ENCODE data around the gene ADGRG3.

The ADGRG3 gene

DNA sequence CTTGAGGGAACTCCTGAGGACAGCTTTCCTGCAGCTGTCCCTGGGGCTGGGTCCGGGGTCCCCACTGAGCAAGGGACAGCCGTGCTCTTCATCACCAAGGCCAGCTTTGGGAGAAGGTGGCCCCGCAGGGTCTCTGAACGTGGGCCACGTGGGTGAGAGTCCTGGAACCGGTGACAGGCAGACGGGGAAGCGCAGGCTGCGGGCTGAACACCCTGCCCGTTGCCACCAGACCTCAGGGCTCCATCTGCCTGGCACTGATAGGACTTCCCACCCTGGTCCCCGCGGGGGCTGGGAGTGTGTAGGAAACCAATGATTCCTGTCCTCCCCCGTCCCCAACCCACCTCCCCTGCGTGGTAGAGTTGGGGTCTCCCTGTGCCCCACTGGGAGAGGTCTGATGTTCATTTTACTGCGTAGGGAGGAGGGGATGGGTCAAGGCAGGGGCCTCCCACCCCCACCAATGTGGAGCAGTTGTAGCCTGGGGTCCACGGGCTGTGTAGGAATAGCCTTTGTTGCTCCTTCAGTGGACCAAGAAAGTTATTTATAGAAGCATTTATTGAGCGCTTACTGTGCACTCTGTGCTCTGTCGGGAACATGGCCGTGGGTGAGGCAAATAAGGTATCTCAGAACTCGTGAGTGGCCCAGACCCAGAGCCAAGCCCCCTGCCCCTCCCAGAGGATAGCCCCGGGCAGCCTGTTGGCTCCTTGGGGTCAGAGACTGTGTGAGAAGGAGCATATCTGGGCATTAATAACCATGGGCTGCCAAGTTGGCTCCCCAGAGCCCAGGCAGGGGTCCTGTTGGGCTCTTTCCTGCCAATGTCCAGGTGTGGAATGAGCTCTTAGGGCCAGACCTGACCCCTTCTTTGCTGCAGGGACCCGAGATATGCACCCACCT, 38.3 kb upstream of the ADGRG3 start:
- no peak for DNase-seq

DNA sequence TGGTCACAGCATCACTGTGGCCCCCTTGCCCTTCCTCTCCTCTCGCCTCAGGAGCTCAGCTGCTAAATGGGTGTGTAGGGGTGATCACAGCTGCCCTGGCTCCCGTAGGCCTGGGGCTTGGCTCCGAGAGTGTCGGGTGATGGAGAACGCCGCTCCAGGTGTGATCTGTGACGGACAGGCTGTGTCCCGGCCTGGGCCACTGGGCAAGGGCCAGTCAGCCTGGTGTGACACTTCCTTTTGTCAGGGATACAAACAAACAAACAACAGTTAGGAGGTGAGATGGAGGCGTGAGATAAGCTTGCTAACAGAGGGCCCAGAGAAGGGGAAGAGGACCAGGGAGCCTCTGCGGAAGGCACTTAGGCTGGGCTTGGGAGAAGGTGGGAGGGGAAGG, 37.7 kb upstream of the ADGRG3 start:
- peak in 1 of 56 donors; percentile 47 for DNase-seq

DNA sequence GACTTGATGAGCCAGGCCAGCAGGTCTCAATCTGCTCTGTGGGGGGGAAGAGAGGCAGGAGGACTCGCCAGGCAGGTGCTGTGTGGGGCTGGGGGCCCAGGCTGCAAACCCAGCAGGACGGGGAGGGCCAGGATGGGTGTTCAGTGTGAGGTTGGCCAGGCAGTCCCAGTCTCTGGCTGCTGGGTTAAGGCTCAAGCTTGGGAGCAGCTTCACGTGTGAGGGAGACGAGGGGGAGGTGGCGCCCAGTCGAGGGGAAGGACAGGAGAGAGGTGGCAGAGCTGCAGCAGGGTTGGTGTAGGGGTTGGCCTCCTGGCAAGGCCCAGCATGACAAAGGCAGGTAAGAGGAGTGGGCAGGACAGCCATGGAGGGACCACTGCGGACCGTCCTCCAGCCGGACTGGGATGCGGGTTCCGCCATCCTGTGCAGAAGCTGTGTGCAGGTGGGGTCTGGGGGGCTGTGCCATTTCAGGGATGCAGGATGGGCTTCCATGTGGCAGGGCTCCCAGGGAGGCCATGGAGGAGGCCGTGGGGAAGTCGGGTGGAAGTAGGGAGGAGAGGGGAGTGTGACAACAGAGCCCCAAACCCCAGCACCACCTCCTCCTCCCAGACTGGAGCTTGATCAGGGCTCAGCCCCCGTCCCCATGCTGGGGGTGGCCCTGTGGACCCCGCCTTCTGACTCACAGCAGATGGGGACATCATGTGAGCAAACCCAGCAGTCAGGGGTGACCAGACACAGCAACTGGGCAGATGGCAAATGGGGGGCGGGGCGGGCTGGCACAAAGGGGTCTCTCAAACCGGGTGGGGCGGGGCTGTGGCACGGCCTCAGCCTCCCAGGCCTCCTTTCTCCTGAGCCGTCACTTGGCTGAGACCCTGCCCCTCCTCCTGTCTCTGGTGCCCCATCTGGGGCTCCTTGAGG, 36.9 kb upstream of the ADGRG3 start:
- DNase-seq, result peak in 48 of 56 donors; percentile 26 to 86 (median 68)

DNA sequence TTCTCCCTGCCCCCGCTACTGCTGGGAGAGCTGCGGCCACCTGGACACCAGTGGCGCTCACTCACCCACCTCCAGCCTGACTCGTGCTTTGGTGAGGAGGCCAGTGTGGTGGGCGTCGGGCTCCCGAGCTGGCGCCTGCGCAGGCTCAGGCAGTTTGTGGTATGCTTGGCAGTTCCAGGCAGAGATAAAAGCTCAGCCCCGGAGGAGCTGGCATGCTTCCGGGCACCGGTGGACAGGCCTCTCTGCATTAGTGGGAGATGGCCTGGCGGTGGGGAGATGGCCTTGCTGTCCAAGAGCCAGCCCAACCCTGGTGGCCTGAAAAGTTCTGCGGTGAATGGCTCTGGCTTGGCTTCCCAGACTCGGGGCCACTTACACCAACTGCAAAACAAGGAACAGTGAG, 35.5 kb upstream of the ADGRG3 start:
- peak in 11 of 56 donors; percentile 16 to 47 (median 30) for DNase-seq

DNA sequence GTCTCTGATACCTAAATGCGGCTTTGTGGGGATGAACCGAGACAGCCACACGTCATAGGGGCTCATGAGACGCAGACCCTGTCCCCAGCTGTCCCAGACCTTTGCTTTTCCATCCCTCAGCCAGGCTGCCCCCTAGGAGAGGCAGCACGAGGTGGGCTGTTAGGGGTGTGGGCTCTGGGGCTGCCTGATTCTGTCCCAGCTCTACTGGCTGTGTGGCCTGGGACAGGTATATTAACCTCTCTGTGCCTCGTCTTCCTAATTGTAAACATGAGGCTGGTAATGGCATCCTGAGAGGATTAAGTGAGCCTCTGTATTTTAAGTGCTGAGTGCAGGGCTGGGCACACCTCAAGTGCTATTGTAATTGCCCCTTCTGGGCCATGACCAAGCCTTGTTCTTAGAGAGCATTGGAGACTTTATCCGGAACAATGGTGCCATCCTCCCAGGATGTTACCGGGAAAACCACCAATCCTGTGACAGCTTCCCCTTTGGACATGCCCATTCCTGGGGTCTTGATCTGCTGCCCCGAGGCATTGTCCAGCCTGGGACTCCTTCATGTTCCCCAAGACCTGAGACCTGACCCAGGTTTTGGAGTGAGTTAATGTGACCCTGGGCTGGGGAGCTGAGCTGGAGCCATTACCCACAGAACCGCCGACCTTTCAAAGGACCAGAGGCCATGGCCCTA, 34.6 kb upstream of the ADGRG3 start:
- DNase-seq, result no peak

DNA sequence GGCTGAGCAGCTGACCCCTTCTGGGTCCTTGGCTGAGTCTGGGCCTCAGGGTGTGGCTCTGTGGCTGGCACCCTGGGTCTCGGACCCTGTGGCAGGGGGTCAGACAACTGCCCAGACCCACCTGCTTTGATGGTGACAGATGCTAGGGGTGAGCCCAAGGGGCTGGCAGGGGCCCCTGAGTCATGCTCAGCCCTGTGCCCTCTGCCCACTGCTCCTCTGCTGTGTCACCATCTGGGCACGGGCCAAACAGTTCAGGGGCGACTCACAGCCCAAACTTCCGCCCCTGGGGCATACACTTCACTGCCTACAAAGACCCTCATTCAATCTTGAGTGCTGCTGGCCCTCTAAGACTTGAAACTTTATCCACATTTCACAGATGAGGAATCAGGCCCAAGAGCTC, 33.9 kb upstream of the ADGRG3 start:
- peak in 4 of 56 donors; percentile 21 to 29 (median 24) for DNase-seq

DNA sequence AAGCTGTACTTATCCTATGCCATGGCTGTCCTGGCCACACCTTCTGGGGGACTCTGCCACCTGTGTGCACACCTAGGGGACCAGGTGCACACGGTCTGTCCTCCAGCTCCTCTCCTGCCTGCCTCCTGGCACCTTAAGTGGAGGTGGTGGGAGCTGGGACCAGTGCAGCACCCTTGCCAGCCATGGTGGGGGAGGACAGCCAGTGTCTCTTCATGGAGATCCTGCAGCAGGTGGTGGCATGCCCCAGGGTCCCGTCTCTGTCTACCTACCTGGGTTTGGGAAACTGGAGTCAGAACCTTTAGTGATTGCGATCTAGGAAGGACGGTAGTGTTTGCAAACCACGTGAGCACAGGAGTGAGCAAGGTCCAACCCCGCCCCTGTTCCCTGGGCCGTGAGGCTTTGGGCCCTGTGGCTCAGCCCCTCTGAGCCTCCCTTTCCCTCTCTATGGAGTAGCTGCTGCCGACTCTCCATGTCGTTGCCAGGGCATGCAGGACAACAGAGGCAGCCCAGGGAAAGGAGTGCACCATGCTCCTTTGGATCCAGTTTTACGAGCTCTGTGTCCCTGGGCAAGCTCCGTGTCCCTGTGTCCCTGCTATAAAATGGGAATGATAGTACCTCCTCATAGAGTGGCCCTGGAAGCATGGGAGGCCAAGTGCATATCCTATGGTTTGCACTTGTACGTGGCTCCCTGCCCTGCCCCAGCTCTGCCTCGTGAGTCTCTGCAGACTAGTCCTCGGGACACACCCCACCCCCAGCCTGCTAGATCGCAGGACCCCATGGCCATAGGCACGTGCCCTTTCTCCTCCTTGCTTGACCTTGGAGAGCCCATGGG, 32.6 kb upstream of the ADGRG3 start:
- no peak for DNase-seq

DNA sequence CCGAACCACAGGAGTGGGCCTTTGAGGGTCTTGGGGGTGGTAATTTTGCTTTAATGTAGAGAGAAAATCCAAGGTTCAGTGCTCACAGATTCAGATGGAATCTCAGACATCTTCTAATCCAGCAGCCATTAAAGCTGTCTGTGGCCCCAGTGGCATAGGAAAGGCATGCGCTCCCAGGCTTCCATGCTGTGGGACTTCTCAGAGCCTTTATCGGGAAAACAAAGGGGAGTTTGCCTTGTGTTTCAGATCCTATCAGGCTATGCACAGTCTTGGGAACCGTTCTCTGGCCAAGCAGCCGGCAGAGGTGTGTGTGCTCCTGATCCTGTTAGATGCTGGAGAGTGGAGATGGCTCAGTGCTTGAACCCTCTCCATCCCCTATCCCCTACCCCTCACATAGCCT, 31.9 kb upstream of the ADGRG3 start:
- no peak for DNase-seq

DNA sequence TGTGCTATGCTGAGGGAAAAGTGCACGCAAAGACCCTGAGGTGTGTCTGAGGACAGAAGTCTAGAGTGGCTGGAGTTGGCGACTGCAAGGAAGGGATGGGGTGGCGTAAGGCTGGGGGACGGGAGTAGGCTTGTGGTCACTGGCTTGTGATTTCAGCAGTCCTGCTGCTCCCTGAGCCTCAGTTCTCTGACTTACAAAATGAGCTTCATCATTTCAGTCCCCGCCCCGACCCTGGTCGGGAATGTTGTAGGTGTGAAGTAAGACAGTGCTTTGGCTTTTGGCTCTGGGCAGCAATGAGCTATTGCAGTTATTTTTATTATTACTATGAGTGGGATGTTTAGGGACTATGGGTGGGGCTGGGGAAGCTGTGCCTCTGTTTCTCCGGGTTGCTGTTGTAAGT, 31.1 kb upstream of the ADGRG3 start:
- peak in 4 of 56 donors; percentile 42 to 75 (median 56) for DNase-seq

DNA sequence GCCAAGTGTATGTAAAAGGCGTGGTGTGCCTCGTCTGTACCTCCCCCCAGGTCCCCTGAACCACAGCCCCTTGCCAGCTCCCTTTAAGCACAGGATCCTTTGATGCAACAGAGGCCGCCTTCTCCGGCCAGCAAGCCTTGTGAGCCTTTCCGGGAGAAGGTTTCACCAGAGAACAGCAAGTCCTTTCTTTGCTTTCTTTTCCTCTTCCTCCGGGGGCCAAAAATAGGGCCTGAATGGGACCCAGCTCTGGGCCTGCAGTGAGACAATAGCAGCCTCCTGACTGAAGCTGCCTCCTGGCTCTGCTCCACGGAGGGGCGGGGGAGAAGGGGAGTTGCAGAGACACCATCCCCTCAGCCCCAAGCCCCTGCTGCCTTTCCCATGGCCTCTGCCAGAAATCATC, 30.7 kb upstream of the ADGRG3 start:
- peak in 55 of 56 donors; percentile 21 to 88 (median 68) for DNase-seq

DNA sequence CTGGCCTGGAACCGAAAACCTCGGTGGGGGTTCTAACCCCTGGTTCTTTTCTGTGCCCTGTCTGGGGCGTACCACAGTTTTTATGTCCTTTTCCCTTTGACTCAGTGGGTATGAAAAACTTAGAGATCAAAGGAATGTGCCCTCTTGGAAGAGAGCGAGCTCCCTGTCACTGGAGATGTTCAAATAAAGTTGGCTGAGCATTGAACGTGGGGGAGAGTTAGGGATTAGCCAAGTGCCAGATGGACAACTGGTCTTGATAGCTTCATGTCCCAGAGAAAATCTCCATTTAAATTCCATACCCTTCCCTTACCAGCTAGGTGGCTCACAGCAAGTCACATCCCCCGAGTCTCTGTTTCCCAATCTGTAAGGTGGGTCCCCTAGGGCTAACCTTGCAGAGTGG, 30.1 kb upstream of the ADGRG3 start:
- DNase-seq, result no peak

DNA sequence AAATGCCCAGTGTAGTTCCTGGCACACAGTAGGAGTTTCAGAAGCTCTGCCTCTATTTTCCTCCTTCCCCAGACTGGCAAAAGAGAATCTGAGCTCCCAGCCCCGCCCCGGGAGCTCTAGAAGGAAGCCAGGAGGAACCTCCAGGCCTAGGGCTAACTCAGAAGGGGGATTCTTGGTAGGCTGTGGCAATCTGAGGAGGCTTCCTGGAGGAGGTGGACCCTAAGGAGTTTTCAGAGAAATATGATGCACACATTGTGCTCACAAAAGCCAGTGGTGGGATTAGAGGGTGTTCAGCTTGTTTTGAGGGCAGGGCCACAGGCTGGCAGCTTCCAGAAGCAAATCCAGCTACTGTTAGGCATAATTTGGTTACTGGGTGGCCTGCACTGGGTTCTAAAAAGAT, 29.7 kb upstream of the ADGRG3 start:
- no peak for DNase-seq

DNA sequence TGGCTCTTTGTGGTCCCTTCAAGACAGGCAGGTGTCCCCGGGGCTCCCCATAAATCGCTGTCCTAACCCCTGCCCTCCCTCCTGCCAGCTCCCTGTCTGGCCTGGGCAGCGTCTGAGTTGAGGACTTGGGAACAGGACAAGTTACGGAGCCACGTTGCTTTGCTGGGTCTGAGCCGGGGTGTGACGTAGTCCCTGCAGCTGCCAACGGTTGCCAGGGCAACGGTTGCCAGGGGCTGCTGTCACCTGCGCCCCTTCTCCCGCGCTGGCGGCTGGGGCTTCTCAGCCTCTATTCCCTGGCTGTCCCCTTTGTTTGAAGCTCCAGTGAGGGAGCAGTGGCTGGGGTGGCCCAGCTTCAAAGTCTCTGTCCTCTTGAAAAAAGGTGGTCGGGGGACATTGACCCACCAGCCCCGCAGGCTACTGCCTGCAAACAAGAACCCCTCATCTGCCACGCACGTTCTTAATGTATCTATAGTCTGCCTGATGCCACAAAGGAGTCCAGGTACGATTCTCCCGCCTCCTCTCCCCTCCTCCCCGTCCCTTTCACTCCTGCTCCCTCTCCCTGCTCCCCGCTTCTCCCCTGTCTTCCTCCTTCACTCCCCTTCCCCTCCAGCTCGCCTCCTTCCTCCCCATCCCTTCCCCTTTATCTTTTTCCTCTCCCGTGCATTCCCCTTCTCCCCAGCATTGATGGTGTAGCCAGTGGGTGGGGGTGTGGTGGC, 28.8 kb upstream of the ADGRG3 start:
- DNase-seq, result peak in 55 of 56 donors; percentile 32 to 94 (median 80)

DNA sequence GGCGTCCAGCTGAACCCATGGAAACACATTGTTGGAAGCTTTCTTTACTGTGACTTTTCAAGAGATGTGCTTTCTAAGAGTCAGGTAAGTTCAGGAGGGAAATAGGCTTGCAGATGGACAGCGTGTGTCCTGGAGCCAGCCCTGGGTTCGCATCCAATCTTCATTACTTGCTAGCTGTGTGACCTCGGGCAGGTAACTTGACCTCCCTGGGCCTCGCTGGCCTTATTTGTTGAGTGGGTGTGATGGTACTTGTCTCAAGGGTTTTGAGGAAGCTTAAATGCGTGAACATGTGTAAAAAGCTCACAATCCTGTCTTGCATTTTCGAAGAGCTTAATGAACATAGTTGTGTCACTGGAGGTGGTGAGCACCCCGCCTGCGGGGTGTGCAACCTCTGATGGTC, 27.9 kb upstream of the ADGRG3 start:
- DNase-seq, result no peak

DNA sequence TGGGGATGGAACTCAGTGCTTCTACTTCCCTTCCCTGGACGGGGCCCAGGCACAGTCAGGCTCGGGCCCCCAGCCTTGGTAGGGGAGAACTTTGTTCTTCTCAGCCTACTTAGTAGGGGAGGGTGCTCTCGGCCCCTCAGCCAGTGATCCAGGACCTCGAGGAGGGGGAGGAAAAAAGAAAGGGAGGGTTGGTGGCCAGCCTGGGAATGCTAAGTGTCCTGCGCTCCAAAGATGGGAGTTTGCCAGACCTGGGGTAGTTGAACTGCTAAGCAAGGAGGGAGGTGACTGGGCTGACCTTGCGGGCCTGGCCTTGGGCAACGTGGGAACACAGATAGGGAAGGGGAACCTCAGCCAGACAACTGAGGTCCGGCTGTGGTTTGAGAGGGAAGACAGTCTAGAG, 27.5 kb upstream of the ADGRG3 start:
- DNase-seq, result peak in 39 of 56 donors; percentile 18 to 76 (median 57)

DNA sequence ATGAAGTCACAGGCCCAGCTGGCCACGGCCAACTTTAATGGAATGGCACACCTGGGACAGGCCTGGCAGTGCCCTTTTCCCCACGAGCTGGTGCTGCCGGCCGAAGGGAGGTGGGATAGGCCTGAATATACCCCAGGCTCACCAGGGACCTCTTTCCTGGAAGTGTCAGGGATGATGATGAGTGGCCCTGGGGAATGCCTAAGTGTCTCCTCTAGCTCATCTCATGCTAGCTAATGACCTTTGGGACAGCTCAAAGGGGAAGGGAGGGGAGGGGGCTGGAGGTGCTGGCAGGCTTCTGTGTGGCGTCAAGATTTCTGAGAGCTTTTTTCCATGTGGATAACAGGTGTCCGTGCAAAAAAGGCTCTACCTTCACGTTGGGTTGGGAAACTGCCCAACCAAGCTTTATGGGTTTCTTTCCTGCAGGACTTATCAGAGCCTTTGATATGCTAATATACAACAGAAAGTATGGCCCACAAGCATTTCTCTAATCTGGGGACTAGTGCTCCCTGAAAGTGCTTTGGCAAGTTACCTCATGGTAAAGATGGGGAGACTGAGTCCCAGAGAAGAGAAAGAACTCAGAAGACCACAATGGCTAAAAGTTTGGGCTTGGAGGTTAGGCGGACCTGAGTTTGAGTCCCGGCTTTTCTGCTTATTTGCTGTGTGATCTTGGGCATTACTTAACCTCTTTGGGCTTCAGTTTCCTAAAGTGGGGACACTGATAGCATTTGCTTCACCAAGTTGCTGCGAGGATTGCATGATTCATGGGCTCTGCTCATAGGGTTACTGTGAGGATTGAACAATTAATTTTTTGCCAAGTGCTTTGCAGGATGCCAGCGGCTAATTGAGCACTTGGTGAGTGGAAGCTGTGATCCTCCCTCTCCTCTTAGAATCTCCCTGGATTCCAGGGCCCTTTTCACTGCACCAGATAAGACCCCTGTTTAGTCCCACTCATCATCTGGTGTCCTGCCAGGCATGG, 25.7 kb upstream of the ADGRG3 start:
- peak in 1 of 56 donors; percentile 54 for DNase-seq

DNA sequence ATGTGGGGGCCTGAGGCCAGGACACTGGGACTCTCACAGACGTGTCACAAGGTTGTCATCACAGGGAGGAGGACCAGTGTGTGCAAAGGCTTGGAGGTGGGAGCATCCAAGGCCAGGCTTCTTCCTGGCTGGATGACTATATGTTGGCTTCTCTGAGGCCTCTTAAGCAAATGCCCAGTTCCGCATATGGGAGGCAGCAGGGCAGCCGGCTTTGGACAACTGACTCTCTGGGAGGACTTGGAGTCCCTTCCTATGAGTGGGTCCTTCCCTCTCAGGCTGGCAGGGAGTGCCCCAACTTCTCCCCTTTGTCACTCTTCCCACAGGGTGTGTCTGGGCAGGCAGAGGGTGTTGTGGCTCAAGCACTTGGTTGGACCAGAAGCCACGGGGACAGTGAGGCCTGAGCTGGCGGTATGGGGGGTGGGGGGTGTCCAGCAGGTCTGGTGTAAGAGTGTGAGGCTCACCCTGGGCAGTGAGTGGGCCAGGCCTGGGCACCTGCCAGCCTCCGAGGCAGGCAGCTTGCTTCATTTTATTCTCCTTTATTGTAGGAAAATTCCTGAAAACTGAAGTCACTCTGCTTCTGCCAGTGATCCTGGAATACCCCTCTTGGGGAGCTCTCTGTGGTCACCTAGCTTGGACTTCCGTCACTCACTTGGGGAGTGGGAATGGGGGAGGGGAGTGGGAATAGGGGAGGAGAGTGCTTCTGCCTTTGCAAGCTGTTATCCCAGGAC, 24.8 kb upstream of the ADGRG3 start:
- DNase-seq, result peak in 20 of 56 donors; percentile 22 to 63 (median 35)

DNA sequence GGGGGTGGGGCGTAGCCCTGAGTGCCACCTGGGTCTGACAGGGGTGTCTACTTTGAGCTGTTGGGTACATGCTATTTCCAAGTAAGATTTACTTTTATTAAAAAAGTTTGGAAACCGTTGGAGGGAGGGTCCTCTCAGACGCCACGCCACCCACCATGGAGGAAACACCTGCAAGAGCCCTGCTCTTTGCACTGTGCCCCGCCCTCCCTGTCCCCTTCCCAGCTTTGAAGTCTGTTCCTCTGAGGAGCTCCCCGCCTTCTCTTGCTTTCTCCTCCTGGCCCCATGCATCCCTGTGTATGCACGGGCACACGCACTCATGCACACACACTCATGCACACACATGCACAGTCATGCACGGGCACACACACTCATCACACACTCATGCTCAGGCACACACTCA, 24.2 kb upstream of the ADGRG3 start:
- DNase-seq, result no peak
